WI38 (cell line): ENCODE results near the gene NCF4.

Experiments used
- H3K4me3 ChIP-seq: 2 replicates; pipeline ENCODE4 v1.5.1; 2011; ENCODE audit warnings: low read depth, mild to moderate bottlenecking, control low read depth, low read length
- TF ChIP-seq, protein P1 (sequence below): IDR thresholded peaks from 2 replicates; pipeline ENCODE4 v1.5.1; 2012; ENCODE audit warnings: low read depth, mild to moderate bottlenecking, control low read depth, low read length

Gene NCF4

DNA sequence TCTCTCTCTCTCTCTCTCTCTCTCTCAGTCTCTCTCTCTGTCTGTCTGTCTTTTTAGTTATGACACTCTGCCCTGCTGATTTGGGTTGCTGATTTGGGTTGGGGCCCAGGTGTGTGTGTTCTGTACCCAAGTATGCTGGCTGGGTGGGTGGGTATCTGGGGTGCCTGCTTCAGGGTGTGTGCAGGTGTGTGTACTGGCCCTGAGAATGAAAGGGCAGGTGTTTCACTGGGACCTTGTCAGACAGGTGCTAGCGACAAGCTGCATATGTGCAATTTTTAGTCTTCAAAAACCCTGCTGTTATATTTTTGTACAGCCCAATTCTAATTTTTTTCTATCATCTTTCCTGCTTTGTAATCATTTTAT is 53.6 kb downstream of the NCF4 start:
- TF ChIP-seq, protein P1, sequence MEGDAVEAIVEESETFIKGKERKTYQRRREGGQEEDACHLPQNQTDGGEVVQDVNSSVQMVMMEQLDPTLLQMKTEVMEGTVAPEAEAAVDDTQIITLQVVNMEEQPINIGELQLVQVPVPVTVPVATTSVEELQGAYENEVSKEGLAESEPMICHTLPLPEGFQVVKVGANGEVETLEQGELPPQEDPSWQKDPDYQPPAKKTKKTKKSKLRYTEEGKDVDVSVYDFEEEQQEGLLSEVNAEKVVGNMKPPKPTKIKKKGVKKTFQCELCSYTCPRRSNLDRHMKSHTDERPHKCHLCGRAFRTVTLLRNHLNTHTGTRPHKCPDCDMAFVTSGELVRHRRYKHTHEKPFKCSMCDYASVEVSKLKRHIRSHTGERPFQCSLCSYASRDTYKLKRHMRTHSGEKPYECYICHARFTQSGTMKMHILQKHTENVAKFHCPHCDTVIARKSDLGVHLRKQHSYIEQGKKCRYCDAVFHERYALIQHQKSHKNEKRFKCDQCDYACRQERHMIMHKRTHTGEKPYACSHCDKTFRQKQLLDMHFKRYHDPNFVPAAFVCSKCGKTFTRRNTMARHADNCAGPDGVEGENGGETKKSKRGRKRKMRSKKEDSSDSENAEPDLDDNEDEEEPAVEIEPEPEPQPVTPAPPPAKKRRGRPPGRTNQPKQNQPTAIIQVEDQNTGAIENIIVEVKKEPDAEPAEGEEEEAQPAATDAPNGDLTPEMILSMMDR = no peak
- H3K4me3 ChIP-seq = no peak overlapping the region

DNA sequence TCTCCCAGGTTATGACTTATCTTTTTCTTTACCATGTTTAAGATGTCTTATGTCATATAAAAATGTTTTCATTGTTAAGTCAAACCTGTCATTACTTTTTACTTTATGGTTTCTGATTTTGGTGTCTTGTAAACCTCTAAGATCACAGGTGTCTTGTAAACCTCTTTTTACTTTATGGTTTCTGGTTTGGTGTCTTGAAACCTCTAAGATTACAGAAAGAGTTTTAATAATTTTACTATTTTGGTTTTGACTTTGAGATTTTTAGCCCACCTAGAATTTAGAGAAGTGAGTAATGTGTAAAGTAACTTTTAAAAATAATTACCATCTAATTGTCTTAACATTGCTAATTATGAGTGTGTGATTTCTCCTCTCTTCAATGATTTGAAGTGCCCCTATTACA is 55.2 kb downstream of the NCF4 start:
- TF ChIP-seq, protein P1 = no peak
- no peak overlapping the region for H3K4me3 ChIP-seq

DNA sequence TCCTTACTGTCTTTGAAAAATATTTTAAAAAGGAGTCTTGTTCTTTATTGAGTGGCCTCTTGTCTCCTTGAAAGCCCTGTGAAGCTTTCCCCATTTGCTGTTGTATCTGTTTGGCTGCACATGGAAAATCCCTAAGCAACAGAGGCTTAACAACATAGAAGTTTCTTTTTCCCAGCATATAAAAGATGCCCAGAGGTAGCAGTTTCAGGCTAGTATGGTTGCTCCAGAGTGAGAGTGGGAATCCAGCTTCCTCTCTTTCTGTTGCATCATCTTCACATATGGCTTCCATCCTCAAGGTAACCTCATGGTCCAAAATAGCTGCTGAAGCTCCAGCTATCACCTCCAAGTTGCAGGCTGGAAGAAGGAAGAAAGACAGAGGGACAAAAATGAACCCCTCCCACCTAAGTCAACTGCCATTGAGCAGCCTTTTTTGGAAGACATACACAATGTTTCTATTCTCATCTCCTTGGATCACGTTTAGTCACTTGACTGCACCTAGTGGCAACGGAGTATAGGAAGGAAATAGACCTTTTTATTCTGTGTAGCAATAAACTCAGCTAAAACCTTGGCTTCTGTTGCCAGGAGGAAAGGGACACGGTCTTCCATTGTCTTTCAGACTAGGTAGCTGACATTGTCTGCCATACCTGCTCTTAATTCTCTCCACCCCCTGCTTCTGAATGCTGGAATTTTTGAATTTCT is 57.9 kb downstream of the NCF4 start:
- H3K4me3 ChIP-seq = no peak overlapping the region
- TF ChIP-seq, protein P1 = no peak

DNA sequence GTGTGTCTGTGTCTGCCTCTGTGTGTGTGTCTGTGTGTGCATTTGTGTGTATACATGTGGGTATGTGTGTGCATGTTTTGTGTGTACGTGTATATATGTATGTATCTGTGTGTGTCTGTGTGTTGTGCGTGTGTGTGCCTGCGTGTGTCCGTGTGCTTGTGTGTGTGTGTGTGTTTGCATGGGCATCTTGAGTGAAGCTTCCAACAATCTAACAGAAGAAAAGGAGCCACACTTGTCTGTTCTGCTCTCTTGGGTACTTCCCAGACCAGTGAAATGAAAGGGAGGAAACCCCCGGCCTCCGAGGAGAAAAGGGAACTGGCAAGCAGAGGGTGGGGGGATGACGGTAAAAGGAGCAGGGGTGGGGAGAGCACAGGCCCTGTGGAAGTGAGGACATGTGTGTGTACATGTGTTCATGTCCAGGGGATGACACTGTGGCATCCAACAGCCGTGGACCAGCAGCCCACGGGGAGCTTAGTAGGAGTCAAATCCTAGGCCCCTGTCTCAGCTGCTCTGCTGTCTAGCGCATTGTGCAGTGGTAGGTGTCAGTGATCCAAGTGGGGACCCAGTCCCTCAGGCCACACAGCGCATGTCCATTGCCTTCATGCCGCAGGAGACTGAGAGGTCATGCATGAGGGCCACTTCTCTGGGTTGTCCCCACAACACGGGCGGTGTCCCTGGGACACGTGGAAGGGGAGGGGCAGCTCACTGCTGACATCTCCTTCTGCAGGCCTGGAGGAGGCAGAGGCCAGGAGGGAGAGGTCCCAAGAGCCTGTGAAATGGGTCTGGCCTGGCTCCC is 60.7 kb downstream of the NCF4 start:
- no peak overlapping the region for H3K4me3 ChIP-seq
- TF ChIP-seq, protein P1 = no peak

DNA sequence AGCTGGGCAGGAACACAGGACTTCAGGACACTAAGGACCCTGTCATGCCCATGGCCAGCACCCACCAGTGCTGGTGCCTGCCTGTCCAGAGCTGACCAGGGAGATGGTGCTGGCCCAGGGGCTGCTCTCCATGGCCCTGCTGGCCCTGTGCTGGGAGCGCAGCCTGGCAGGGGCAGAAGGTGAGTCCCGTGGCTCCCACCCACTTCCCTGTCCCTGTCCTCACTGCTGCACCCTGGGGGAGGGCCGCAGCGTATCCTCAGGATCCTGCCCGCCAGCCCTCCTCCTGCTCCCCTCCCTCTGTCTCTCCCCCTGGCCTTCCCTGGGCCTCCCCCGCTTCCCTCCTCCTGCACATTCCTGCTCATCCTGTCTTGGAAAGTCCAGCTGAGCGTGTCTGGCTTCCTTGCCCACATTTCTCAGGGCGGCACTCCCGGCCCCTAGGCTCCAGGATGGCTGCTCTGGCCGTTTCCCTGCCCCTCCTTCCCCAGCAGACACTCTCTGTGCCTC is 61.4 kb downstream of the NCF4 start:
- TF ChIP-seq, protein P1 = no peak
- no peak overlapping the region for H3K4me3 ChIP-seq

DNA sequence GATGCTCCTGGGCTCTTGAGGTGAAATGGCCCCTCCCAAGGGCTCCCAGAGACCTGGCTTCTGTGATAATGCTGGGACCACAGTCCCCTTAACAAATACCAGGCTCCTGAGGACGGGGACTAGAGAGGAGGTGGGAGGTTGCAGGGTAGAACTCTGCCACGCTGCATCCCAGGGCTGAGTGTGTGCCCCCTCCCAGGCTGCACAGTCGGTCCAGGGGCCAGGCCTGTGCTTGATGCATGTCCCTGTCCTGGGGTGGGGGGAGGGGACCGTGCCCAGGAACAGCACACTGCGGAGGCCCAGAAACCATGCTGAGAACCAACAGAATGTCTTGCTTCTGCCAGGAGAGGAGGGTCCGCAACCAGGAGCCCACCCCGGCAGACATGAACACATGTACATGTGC is 61.9 kb downstream of the NCF4 start:
- H3K4me3 ChIP-seq = no peak overlapping the region
- TF ChIP-seq, protein P1 = no peak
